ENCODE data around the gene TMEM201.

- TF ChIP-seq SUZ12 (IDR thresholded peaks at IDR 0.05; ENCODE audit: extremely low read depth, insufficient read depth, insufficient read length) (no peak), ZNF274 (IDR thresholded peaks at IDR 0.05; ENCODE audit: low read depth, low read length) (no peak), YY1 (IDR thresholded peaks at IDR 0.05; ENCODE audit: insufficient read depth, insufficient read length) (no peak)
Observed at GRCh38 chr1:9569267-9569666, 19.4 kb upstream of the TMEM201 start.

Data from NT2/D1 (cell line).